CD14-positive monocyte (primary cell): ENCODE measurements around the gene GSK3A. TPM values are rescaled to one million over a fixed set of nuclear protein-coding genes. Genes with fewer than 3 reads are reported as not detected.
A peak's percentile ranks its signal among the peaks of the same experiment; 100 is the strongest.

Experiments
- DNase-seq, 3 donors: peaks; one replicate each; pipeline ENCODE4 v3.0.0-alpha.2; 2011 to 2022
- H2AFZ ChIP-seq: 2 replicates; pipeline ENCODE4 v1.6.0; 2012; ENCODE audit warnings: mild to moderate bottlenecking, low read depth, low read length, inconsistent platforms; ENCODE audit not compliant: insufficient read depth, poor library complexity, severe bottlenecking
- H3K27ac ChIP-seq, 2 donors: 1 replicate in 1 of 2; 2 replicates in 1 of 2; pipeline ENCODE4 v1.5.1; 2012 to 2013; ENCODE audit warnings: low read length in 2 of 2, control low read depth in 1 of 2, inconsistent platforms in 1 of 2, low read depth in 1 of 2, mild to moderate bottlenecking in 1 of 2
- H3K27me3 ChIP-seq, 2 donors: one replicate each; pipeline versions ENCODE4 v1.6.0 to v1.6.1; 2011 to 2013; ENCODE audit warnings: low read length in 2 of 2; ENCODE audit not compliant: control insufficient read depth in 2 of 2, insufficient read depth in 2 of 2
- H3K36me3 ChIP-seq, 2 donors: replicated peaks in 1 of 2; 1 replicate in 1 of 2; 2 replicates in 1 of 2; pipeline versions ENCODE4 v1.5.1 to v1.6.1; 2012 to 2013; ENCODE audit warnings: low read length in 2 of 2, control low read depth in 1 of 2, inconsistent platforms in 1 of 2, mild to moderate bottlenecking in 1 of 2; ENCODE audit not compliant: insufficient read depth in 2 of 2, control insufficient read depth in 1 of 2
- H3K4me1 ChIP-seq, 2 donors: 1 replicate in 1 of 2; 2 replicates in 1 of 2; pipeline versions ENCODE4 v1.5.1 to v1.6.1; 2012 to 2013; ENCODE audit warnings: low read length in 2 of 2, control low read depth in 1 of 2, inconsistent platforms in 1 of 2, mild to moderate bottlenecking in 1 of 2, moderate library complexity in 1 of 2; ENCODE audit not compliant: insufficient read depth in 2 of 2, control insufficient read depth in 1 of 2
- H3K4me2 ChIP-seq: replicated peaks from 2 replicates; pipeline ENCODE3; 2012; ENCODE audit warnings: low read length, moderate library complexity, mild to moderate bottlenecking; ENCODE audit not compliant: poor library complexity, severe bottlenecking; ENCODE audit errors: extremely low read depth
- H3K4me3 ChIP-seq, 3 experiments: fragments of 200-600 bp in 1 of 3; sonication (generic) in 1 of 3; replicated peaks in 1 of 3; 1 replicate in 2 of 3; 2 replicates in 1 of 3; pipeline ENCODE4 v1.5.1; 2011 to 2013; ENCODE audit warnings: low read length in 3 of 3, mild to moderate bottlenecking in 3 of 3, control low read depth in 2 of 3, low read depth in 2 of 3, inconsistent platforms in 1 of 3, moderate library complexity in 1 of 3
- H3K79me2 ChIP-seq: 2 replicates; pipeline ENCODE4 v1.6.0; 2012; ENCODE audit warnings: mild to moderate bottlenecking, control low read depth, inconsistent platforms, low read length, moderate library complexity; ENCODE audit not compliant: insufficient read depth
- H3K9ac ChIP-seq: 2 replicates; pipeline ENCODE4 v1.6.0; 2017; ENCODE audit warnings: low read length, mild to moderate bottlenecking; ENCODE audit not compliant: insufficient read depth, poor library complexity, severe bottlenecking
- H3K9me3 ChIP-seq, 2 donors: replicated peaks in 1 of 2; 1 replicate in 1 of 2; 2 replicates in 1 of 2; pipeline versions ENCODE4 v1.5.1 to v1.6.1; 2012 to 2013; ENCODE audit warnings: low read length in 2 of 2, control low read depth in 1 of 2; ENCODE audit not compliant: control insufficient read depth in 1 of 2, insufficient read depth in 1 of 2
- H4K20me1 ChIP-seq: 2 replicates; pipeline ENCODE4 v1.6.0; 2012; ENCODE audit warnings: mild to moderate bottlenecking, low read length, control low read depth, moderate library complexity; ENCODE audit not compliant: insufficient read depth
- H3K27ac Mint-ChIP-seq, 7 donors: one replicate each; pipeline ENCODE4 v1.8.0; 2020; ENCODE audit warnings: mild to moderate bottlenecking in 7 of 7, mixed read lengths in 7 of 7, moderate library complexity in 6 of 7, inconsistent platforms in 2 of 7
- H3K27me3 Mint-ChIP-seq, 3 donors: one replicate each; pipeline ENCODE4 v1.8.0; 2021 to 2022; ENCODE audit warnings: low read depth in 3 of 3, mild to moderate bottlenecking in 3 of 3, mixed read lengths in 3 of 3, moderate library complexity in 3 of 3, inconsistent platforms in 1 of 3
- H3K36me3 Mint-ChIP-seq, 2 donors: one replicate each; pipeline ENCODE4 v1.8.0; 2020; ENCODE audit warnings: mixed read lengths in 2 of 2, inconsistent platforms in 1 of 2, mild to moderate bottlenecking in 1 of 2
- H3K4me1 Mint-ChIP-seq: one replicate; pipeline ENCODE4 v1.8.0; 2020; ENCODE audit warnings: mild to moderate bottlenecking, mixed read lengths
- H3K4me3 Mint-ChIP-seq, 2 donors: one replicate each; pipeline ENCODE4 v1.8.0; 2020; ENCODE audit warnings: mild to moderate bottlenecking in 2 of 2, mixed read lengths in 2 of 2, moderate library complexity in 1 of 2
- H3K9me3 Mint-ChIP-seq, 7 donors: one replicate each; pipeline ENCODE4 v1.8.0; 2020 to 2022; ENCODE audit warnings: mixed read lengths in 7 of 7, mild to moderate bottlenecking in 6 of 7, moderate library complexity in 6 of 7, inconsistent platforms in 2 of 7
- WGBS: methylation state at CpG from one replicate; pipeline ENCODE4 v1.1.5; 2013; ENCODE audit warnings: missing lambda C conversion rate; ENCODE audit not compliant: insufficient coverage; 5-methylcytosine and 5-hydroxymethylcytosine counted together
- intact Hi-C, 2 donors: fragments of 100-400 bp; cut with micrococcal nuclease; formaldehyde crosslinking; loops; one replicate each; pipeline versions ENCODE4 v1.15.0 to v1.15.1; 2023
- polyA plus RNA-seq, 3 donors: library from polyadenylated mRNA; depleted of rRNA in 1 of 3; unstranded in 2 of 3; stranded (reverse) in 1 of 3; fragments of 300-500 nt in 2 of 3; fragments of >200 nt in 1 of 3; fragmentation: Illumina TruSeq in 2 of 3; gene quantifications; 1 replicate in 2 of 3; 2 replicates in 1 of 3; pipeline ENCODE4 v1.2.3, GENCODE V29; 2012 to 2021
- TF ChIP-seq, protein P1 (sequence below): fragments of 200-600 bp; IDR thresholded peaks from one replicate; pipeline ENCODE4 v1.8.0; 2022; ENCODE audit warnings: antibody characterized with exemption, mild to moderate bottlenecking

The GSK3A gene
- polyA plus RNA-seq, 3 donors, result 12.3 to 47.2 (median 14.9) TPM

DNA sequence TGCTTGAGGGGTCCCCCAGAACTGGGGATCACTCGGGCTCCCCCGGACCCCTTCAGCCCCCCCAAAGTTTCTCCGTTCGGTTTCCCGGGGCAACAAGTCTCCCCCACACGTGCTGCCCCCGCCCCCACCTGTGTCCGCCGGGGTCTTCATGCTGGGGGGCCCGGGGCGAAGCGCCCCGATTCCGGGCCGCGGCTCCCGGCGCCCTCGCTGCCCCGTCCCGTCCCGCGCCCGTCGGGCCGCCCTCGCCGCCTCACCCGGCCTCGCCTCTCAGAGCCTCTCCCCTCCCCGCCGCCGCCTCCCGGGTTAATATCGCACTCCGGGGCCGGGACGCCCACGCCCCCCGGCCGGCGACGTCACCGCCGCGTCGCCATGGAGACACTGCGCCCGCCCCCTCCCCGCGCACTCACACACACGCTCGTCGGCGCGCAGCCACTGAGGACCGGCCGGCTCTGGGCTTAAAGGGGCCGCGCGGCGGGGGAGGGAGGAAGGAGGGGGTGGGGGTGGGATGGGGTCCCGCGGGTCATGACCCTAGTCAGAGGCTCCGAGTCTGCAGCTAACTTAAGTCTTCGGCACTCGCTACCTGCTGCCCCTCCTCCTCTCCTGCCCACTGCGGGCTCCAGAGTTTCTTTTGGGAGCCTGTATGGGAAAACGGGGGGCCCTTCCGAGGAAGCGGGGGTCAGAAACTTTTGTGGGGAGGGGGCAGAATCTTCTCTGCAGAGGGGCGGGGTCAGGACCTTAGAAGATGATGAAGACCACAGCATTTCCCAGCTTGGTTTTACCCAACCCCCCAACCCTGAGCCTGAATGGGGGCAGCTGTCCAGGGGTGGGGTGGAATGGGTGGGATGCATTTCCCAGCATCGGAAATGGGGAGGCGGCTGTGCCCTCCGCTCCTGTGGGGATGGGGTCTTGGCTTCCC lies 12.7 kb upstream of the GSK3A start, which contains the start of gene ERF:
Gene ERF (minus strand): TSS at position 279 of the 916 bp plus-strand sequence. CDS start 129 bp downstream, at position 150.
- peak within 1 kb of the TSS; percentile 77 for H2AFZ ChIP-seq
- Mint-ChIP-seq H3K9me3 (peaks cover 0 to 2% (median 0%) of the 10 kb centered on the region in 7 donors), H3K27me3 (peaks cover 15 to 33% (median 24%) of the 10 kb centered on the region in 3 donors)

More for the DNA sequence above, 12.7 kb upstream of the GSK3A start, which contains the start of gene ERF:
- H3K36me3 Mint-ChIP-seq, result peaks cover 4% of the 10 kb centered on the region in 2 donors
- H3K4me2 ChIP-seq, result peak within 1 kb of the TSS; percentile 92
- H3K4me1 ChIP-seq, result peaks cover 40 to 47% of the 10 kb centered on the region in 2 donors
- peaks cover 0 to under 1% of the 10 kb centered on the region in 2 donors for H3K36me3 ChIP-seq
- H3K4me3 Mint-ChIP-seq, result peak within 1 kb of the TSS; percentile 84 to 93
- peaks cover 39% of the 10 kb centered on the region for H3K4me1 Mint-ChIP-seq
- H3K9me3 ChIP-seq, result no peaks in the 10 kb centered on the region
- WGBS, result under 1% methylated on average over 30 of the region's 75 CpGs
- peaks cover 36% of the 10 kb centered on the region for H4K20me1 ChIP-seq
- H3K27ac Mint-ChIP-seq, result peak within 1 kb of the TSS; percentile 57 to 92 (median 77)
- peaks cover 3 to 14% of the 10 kb centered on the region in 2 donors for H3K27me3 ChIP-seq
- peak within 1 kb of the TSS; percentile 85 for H3K9ac ChIP-seq
- H3K27ac ChIP-seq, result peak within 1 kb of the TSS; percentile 85 to 88
- DNase-seq, result peak; percentile 80 to 90 (median 89)
- TF ChIP-seq, protein P1, sequence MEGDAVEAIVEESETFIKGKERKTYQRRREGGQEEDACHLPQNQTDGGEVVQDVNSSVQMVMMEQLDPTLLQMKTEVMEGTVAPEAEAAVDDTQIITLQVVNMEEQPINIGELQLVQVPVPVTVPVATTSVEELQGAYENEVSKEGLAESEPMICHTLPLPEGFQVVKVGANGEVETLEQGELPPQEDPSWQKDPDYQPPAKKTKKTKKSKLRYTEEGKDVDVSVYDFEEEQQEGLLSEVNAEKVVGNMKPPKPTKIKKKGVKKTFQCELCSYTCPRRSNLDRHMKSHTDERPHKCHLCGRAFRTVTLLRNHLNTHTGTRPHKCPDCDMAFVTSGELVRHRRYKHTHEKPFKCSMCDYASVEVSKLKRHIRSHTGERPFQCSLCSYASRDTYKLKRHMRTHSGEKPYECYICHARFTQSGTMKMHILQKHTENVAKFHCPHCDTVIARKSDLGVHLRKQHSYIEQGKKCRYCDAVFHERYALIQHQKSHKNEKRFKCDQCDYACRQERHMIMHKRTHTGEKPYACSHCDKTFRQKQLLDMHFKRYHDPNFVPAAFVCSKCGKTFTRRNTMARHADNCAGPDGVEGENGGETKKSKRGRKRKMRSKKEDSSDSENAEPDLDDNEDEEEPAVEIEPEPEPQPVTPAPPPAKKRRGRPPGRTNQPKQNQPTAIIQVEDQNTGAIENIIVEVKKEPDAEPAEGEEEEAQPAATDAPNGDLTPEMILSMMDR, result no peak
- intact Hi-C loops, result loop anchor here (2.0 to 5.0 kb wide), 3 partner anchors 14 to 38 kb away; partner anchors contain the start of genes CIC (in 2 of the 2) and DEDD2 (in 1 of the 2)
- H3K79me2 ChIP-seq, result peaks cover 39% of the 10 kb centered on the region
- peak within 1 kb of the TSS; percentile 79 to 99 (median 99) for H3K4me3 ChIP-seq
